Activated naive CD8-positive, alpha-beta T cell treated with anti-CD3 and anti-CD28 coated beads for 36 hours (primary cell): Measurements from ENCODE around the gene POU6F2. TPM values are rescaled to one million over a fixed set of nuclear protein-coding genes. Genes with fewer than 3 reads are reported as not detected.
"Not testable (repeated sequence)": the region's sequence is repeated elsewhere in the genome, so short reads cannot be mapped to it uniquely, and the experiment has no call there.

Source experiments
- DNase-seq: peaks from one replicate; pipeline ENCODE4 v3.0.0; 2021
- H3K27ac Mint-ChIP-seq: one replicate; pipeline ENCODE4 v1.8.0; 2022; ENCODE audit warnings: mild to moderate bottlenecking, moderate library complexity, mixed read lengths
- H3K27me3 Mint-ChIP-seq: one replicate; pipeline ENCODE4 v1.8.0; 2022; ENCODE audit warnings: mild to moderate bottlenecking, mixed read lengths
- H3K36me3 Mint-ChIP-seq: one replicate; pipeline ENCODE4 v1.8.0; 2021; ENCODE audit warnings: mild to moderate bottlenecking, mixed read lengths
- H3K4me1 Mint-ChIP-seq: one replicate; pipeline ENCODE4 v1.8.0; 2021; ENCODE audit warnings: mixed read lengths
- H3K4me3 Mint-ChIP-seq: one replicate; pipeline ENCODE4 v1.8.0; 2022; ENCODE audit warnings: mild to moderate bottlenecking, moderate library complexity, mixed read lengths
- H3K9me3 Mint-ChIP-seq: one replicate; pipeline ENCODE4 v1.8.0; 2022; ENCODE audit warnings: mixed read lengths
- total RNA-seq, 2 experiments: library from RNA; stranded (reverse); gene quantifications; one replicate each; pipeline ENCODE4 v1.2.3, GENCODE V29; 2021

POU6F2 gene
- total RNA-seq, 2 experiments from 2014 or later: not detected

- Mint-ChIP-seq H3K36me3 (no peaks in the 10 kb centered on the region), H3K4me1 (no peaks in the 10 kb centered on the region), H3K4me3 (no peak overlapping the region)
Observed at GRCh38 chr7:38953971-38954370, 23.7 kb upstream of the POU6F2 start.

GRCh38 chr7:38955892-38956291 lies 21.8 kb upstream of the POU6F2 start:
- Mint-ChIP-seq H3K9me3 (no peaks in the 10 kb centered on the region), H3K4me1 (no peaks in the 10 kb centered on the region), H3K27ac (no peak overlapping the region), H3K36me3 (no peaks in the 10 kb centered on the region), H3K4me3 (no peak overlapping the region), H3K27me3 (peaks cover 24% of the 10 kb centered on the region)
- no peak for DNase-seq

More at GRCh38 chr7:38953971-38954370, 23.7 kb upstream of the POU6F2 start:
- H3K27me3 Mint-ChIP-seq: peaks cover 20% of the 10 kb centered on the region
- DNase-seq: no peak
- no peaks in the 10 kb centered on the region for H3K9me3 Mint-ChIP-seq
- no peak overlapping the region for H3K27ac Mint-ChIP-seq

- Mint-ChIP-seq H3K4me1 (no peaks in the 10 kb centered on the region), H3K27ac (no peak overlapping the region), H3K36me3 (no peaks in the 10 kb centered on the region), H3K4me3 (no peak overlapping the region), H3K27me3 (peaks cover 13% of the 10 kb centered on the region), H3K9me3 (peaks cover 4% of the 10 kb centered on the region)
- DNase-seq: no peak
Observed at GRCh38 chr7:38962028-38962427, 15.7 kb upstream of the POU6F2 start.

- DNase-seq: no peak
- Mint-ChIP-seq H3K4me3 (no peak overlapping the region), H3K27me3 (peaks cover 7% of the 10 kb centered on the region), H3K4me1 (no peaks in the 10 kb centered on the region), H3K27ac (no peak overlapping the region), H3K9me3 (peaks cover 4% of the 10 kb centered on the region), H3K36me3 (no peaks in the 10 kb centered on the region)
Observed at GRCh38 chr7:38964921-38965320, 12.8 kb upstream of the POU6F2 start.

GRCh38 chr7:38973760-38974159 lies 3.9 kb upstream of the POU6F2 start:
- Mint-ChIP-seq H3K4me3 (no peak overlapping the region), H3K36me3 (no peaks in the 10 kb centered on the region), H3K4me1 (no peaks in the 10 kb centered on the region), H3K9me3 (no peaks in the 10 kb centered on the region), H3K27me3 (peaks cover 45% of the 10 kb centered on the region), H3K27ac (no peak overlapping the region)
- no peak for DNase-seq

GRCh38 chr7:38975944-38976392 lies 1.7 kb upstream of the POU6F2 start:
- H3K27me3 Mint-ChIP-seq: peaks cover 57% of the 10 kb centered on the region

GRCh38 chr7:38978491-38978890 lies 782 bp downstream of the POU6F2 start:
- Mint-ChIP-seq H3K27me3 (peaks cover 61% of the 10 kb centered on the region), H3K9me3 (no peaks in the 10 kb centered on the region), H3K36me3 (no peaks in the 10 kb centered on the region), H3K4me3 (no peak overlapping the region), H3K4me1 (no peaks in the 10 kb centered on the region), H3K27ac (no peak overlapping the region)
- DNase-seq: no peak

More at GRCh38 chr7:38975944-38976392, 1.7 kb upstream of the POU6F2 start:
- Mint-ChIP-seq H3K27ac (no peak overlapping the region), H3K4me3 (no peak overlapping the region), H3K4me1 (no peaks in the 10 kb centered on the region), H3K9me3 (no peaks in the 10 kb centered on the region), H3K36me3 (no peaks in the 10 kb centered on the region)
- DNase-seq: no peak

GRCh38 chr7:38992203-38992602 lies 14.5 kb downstream of the POU6F2 start:
- no peaks in the 10 kb centered on the region for H3K9me3 Mint-ChIP-seq

GRCh38 chr7:39001595-39001994 lies 23.9 kb downstream of the POU6F2 start:
- H3K27ac Mint-ChIP-seq: no peak overlapping the region
- no peak for DNase-seq
- no peaks in the 10 kb centered on the region for H3K9me3 Mint-ChIP-seq
- H3K27me3 Mint-ChIP-seq: peaks cover 4% of the 10 kb centered on the region
- no peaks in the 10 kb centered on the region for H3K36me3 Mint-ChIP-seq
- no peak overlapping the region for H3K4me3 Mint-ChIP-seq
- H3K4me1 Mint-ChIP-seq: no peaks in the 10 kb centered on the region

More at GRCh38 chr7:38992203-38992602, 14.5 kb downstream of the POU6F2 start:
- Mint-ChIP-seq H3K27me3 (peaks cover 8% of the 10 kb centered on the region), H3K27ac (no peak overlapping the region), H3K4me3 (no peak overlapping the region), H3K4me1 (no peaks in the 10 kb centered on the region), H3K36me3 (no peaks in the 10 kb centered on the region)
- DNase-seq: no peak

- Mint-ChIP-seq H3K9me3 (no peaks in the 10 kb centered on the region), H3K4me3 (no peak overlapping the region), H3K36me3 (no peaks in the 10 kb centered on the region), H3K27ac (no peak overlapping the region), H3K4me1 (no peaks in the 10 kb centered on the region), H3K27me3 (peaks cover 4% of the 10 kb centered on the region)
- DNase-seq: no peak
Observed at GRCh38 chr7:39002755-39003154, 25.0 kb downstream of the POU6F2 start.

- Mint-ChIP-seq H3K27ac (no peak overlapping the region), H3K9me3 (no peaks in the 10 kb centered on the region), H3K27me3 (no peaks in the 10 kb centered on the region), H3K36me3 (no peaks in the 10 kb centered on the region), H3K4me3 (no peak overlapping the region), H3K4me1 (no peaks in the 10 kb centered on the region)
- no peak for DNase-seq
Observed at GRCh38 chr7:39005036-39005435, 27.3 kb downstream of the POU6F2 start.

- H3K27ac Mint-ChIP-seq: no peak overlapping the region
- DNase-seq: no peak
- no peaks in the 10 kb centered on the region for H3K27me3 Mint-ChIP-seq
- H3K9me3 Mint-ChIP-seq: no peaks in the 10 kb centered on the region
- no peak overlapping the region for H3K4me3 Mint-ChIP-seq
- no peaks in the 10 kb centered on the region for H3K36me3 Mint-ChIP-seq
- H3K4me1 Mint-ChIP-seq: no peaks in the 10 kb centered on the region
Observed at GRCh38 chr7:39005461-39005860, 27.8 kb downstream of the POU6F2 start.

GRCh38 chr7:39013049-39013939 lies 35.6 kb downstream of the POU6F2 start:
- not testable (repeated sequence) for H3K27me3 Mint-ChIP-seq, H3K27ac Mint-ChIP-seq, H3K4me1 Mint-ChIP-seq, H3K36me3 Mint-ChIP-seq, H3K9me3 Mint-ChIP-seq, DNase-seq, H3K4me3 Mint-ChIP-seq

GRCh38 chr7:39016609-39017008 lies 38.9 kb downstream of the POU6F2 start:
- no peak for DNase-seq
- no peak overlapping the region for H3K4me3 Mint-ChIP-seq
- no peaks in the 10 kb centered on the region for H3K36me3 Mint-ChIP-seq
- H3K9me3 Mint-ChIP-seq: no peaks in the 10 kb centered on the region
- peaks cover 4% of the 10 kb centered on the region for H3K27me3 Mint-ChIP-seq
- no peaks in the 10 kb centered on the region for H3K4me1 Mint-ChIP-seq
- H3K27ac Mint-ChIP-seq: no peak overlapping the region

- Mint-ChIP-seq H3K4me1 (no peaks in the 10 kb centered on the region), H3K36me3 (no peaks in the 10 kb centered on the region), H3K9me3 (no peaks in the 10 kb centered on the region), H3K4me3 (no peak overlapping the region), H3K27me3 (peaks cover 4% of the 10 kb centered on the region), H3K27ac (no peak overlapping the region)
- no peak for DNase-seq
Observed at GRCh38 chr7:39017369-39017915, 39.7 kb downstream of the POU6F2 start.

GRCh38 chr7:39022796-39023195 lies 45.1 kb downstream of the POU6F2 start:
- no peak for DNase-seq
- no peaks in the 10 kb centered on the region for H3K36me3 Mint-ChIP-seq
- no peaks in the 10 kb centered on the region for H3K9me3 Mint-ChIP-seq
- no peak overlapping the region for H3K27ac Mint-ChIP-seq
- no peaks in the 10 kb centered on the region for H3K4me1 Mint-ChIP-seq
- no peak overlapping the region for H3K4me3 Mint-ChIP-seq
- no peaks in the 10 kb centered on the region for H3K27me3 Mint-ChIP-seq
